ENCODE measurements around the gene ZNF407.
"Not testable (repeated sequence)": the region's sequence is repeated elsewhere in the genome, so short reads cannot be mapped to it uniquely, and the experiment has no call there.

The ZNF407 gene

GRCh38 chr18:74597662-74598349 is at the start of gene ZNF407:
TSS of gene ZNF407 (plus strand) at chr18:74597870. CDS start at chr18:74631020, 33,150 bp downstream.
- peak; percentile 94 for DNase-seq

- no peak for DNase-seq
Observed at GRCh38 chr18:74549591-74550104, 48.0 kb upstream of the ZNF407 start.

GRCh38 chr18:74550886-74551285 is 46.8 kb upstream of the ZNF407 start:
- DNase-seq = no peak

- no peak for DNase-seq
Observed at GRCh38 chr18:74551452-74551851, 46.2 kb upstream of the ZNF407 start.

GRCh38 chr18:74551936-74552555 is 45.6 kb upstream of the ZNF407 start:
- peak; percentile 87 for DNase-seq

- no peak for DNase-seq
Observed at GRCh38 chr18:74556126-74556525, 41.5 kb upstream of the ZNF407 start.

- no peak for DNase-seq
Observed at GRCh38 chr18:74558096-74558495, 39.6 kb upstream of the ZNF407 start.

- no peak for DNase-seq
Observed at GRCh38 chr18:74562131-74562730, 35.4 kb upstream of the ZNF407 start.

- DNase-seq = no peak
Observed at GRCh38 chr18:74562775-74563174, 34.9 kb upstream of the ZNF407 start.

- DNase-seq = no peak
Observed at GRCh38 chr18:74563999-74564398, 33.7 kb upstream of the ZNF407 start.

GRCh38 chr18:74565164-74565563 is 32.5 kb upstream of the ZNF407 start:
- DNase-seq = not testable (repeated sequence)

GRCh38 chr18:74565993-74566392 is 31.7 kb upstream of the ZNF407 start:
- DNase-seq = not testable (repeated sequence)

GRCh38 chr18:74567822-74568221 is 29.8 kb upstream of the ZNF407 start:
- no peak for DNase-seq

GRCh38 chr18:74569401-74569800 is 28.3 kb upstream of the ZNF407 start:
- no peak for DNase-seq

GRCh38 chr18:74570266-74570665 is 27.4 kb upstream of the ZNF407 start:
- DNase-seq = no peak

- no peak for DNase-seq
Observed at GRCh38 chr18:74571895-74572680, 25.6 kb upstream of the ZNF407 start.

- DNase-seq = no peak
Observed at GRCh38 chr18:74573053-74573452, 24.6 kb upstream of the ZNF407 start.

GRCh38 chr18:74574916-74575315 is 22.8 kb upstream of the ZNF407 start:
- DNase-seq = no peak

- no peak for DNase-seq
Observed at GRCh38 chr18:74577019-74577418, 20.7 kb upstream of the ZNF407 start.

GRCh38 chr18:74579496-74580065 is 18.1 kb upstream of the ZNF407 start:
- DNase-seq = no peak

- no peak for DNase-seq
Observed at GRCh38 chr18:74582642-74583041, 15.0 kb upstream of the ZNF407 start.

GRCh38 chr18:74587441-74587840 is 10.2 kb upstream of the ZNF407 start:
- DNase-seq = no peak

- DNase-seq = no peak
Observed at GRCh38 chr18:74589021-74589420, 8.6 kb upstream of the ZNF407 start.
